ENCODE data around the gene GBP7. TPM values are rescaled to one million over a fixed set of nuclear protein-coding genes. Genes with fewer than 3 reads are reported as not detected.

The GBP7 gene
- total RNA-seq, 4 donors from 2014 or later: not detected

GRCh38 chr1:89179343-89179742 lies 3.5 kb upstream of the GBP7 start:
- H3K27me3 ChIP-seq: no peaks in the 10 kb centered on the region
- WGBS, 2 donors: 83 to 96% methylated on average over 2 of the region's 2 CpGs
- H3K4me3 ChIP-seq: no peak overlapping the region
- no peak for DNase-seq
- no peaks in the 10 kb centered on the region for H3K4me1 ChIP-seq
- no peak overlapping the region for H3K27ac ChIP-seq
- intact Hi-C loops (cut with DNase I): no loop called here
- TF ChIP-seq POLR2A (IDR thresholded peaks at IDR 0.05): no peak
- no peak for TF ChIP-seq CTCF (IDR thresholded peaks at IDR 0.05)
- peaks cover 0 to 6% (median 0%) of the 10 kb centered on the region in 3 donors for H3K9me3 ChIP-seq
- peaks cover 0 to 18% (median 4%) of the 10 kb centered on the region in 3 donors for H3K36me3 ChIP-seq

GRCh38 chr1:89176971-89177370 lies 1.2 kb upstream of the GBP7 start:
- DNase-seq: no peak
- Histone ChIP-seq H3K4me3 (no peak overlapping the region), H3K27ac (no peak overlapping the region), H3K9me3 (no peaks in the 10 kb centered on the region), H3K27me3 (no peaks in the 10 kb centered on the region), H3K36me3 (no peaks in the 10 kb centered on the region), H3K4me1 (no peaks in the 10 kb centered on the region)
- no peak for TF ChIP-seq POLR2A (IDR thresholded peaks at IDR 0.05)
- no peak for TF ChIP-seq CTCF (IDR thresholded peaks at IDR 0.05)
- 88 to 97% methylated on average over 2 of the region's 2 CpGs for WGBS, 2 donors
- intact Hi-C loops (cut with DNase I): no loop called here

GRCh38 chr1:89174491-89174890 lies 1.3 kb downstream of the GBP7 start:
- no peaks in the 10 kb centered on the region for H3K36me3 ChIP-seq
- no peak overlapping the region for H3K27ac ChIP-seq
- H3K27me3 ChIP-seq: no peaks in the 10 kb centered on the region
- WGBS, 2 donors: 93 to 95% methylated on average over 3 of the region's 3 CpGs
- H3K9me3 ChIP-seq: no peaks in the 10 kb centered on the region
- no peak overlapping the region for H3K4me3 ChIP-seq
- intact Hi-C loops (cut with DNase I): no loop called here
- H3K4me1 ChIP-seq: no peaks in the 10 kb centered on the region
- TF ChIP-seq CTCF (IDR thresholded peaks at IDR 0.05) (no peak), POLR2A (IDR thresholded peaks at IDR 0.05) (no peak)
- no peak for DNase-seq

- no peak for TF ChIP-seq POLR2A (IDR thresholded peaks at IDR 0.05)
- TF ChIP-seq CTCF (IDR thresholded peaks at IDR 0.05): no peak
- Histone ChIP-seq H3K36me3 (no peaks in the 10 kb centered on the region), H3K4me3 (no peak overlapping the region), H3K27ac (no peak overlapping the region), H3K4me1 (no peaks in the 10 kb centered on the region), H3K9me3 (no peaks in the 10 kb centered on the region), H3K27me3 (no peaks in the 10 kb centered on the region)
- intact Hi-C loops (cut with DNase I): no loop called here
- WGBS, 2 donors: 89 to 96% methylated on average over 4 of the region's 4 CpGs
- DNase-seq: no peak
Measured at GRCh38 chr1:89172468-89173143, 3.2 kb downstream of the GBP7 start.

GRCh38 chr1:89171067-89171438 lies 4.8 kb downstream of the GBP7 start:
- no peaks in the 10 kb centered on the region for H3K36me3 ChIP-seq
- no peak overlapping the region for H3K27ac ChIP-seq
- H3K9me3 ChIP-seq: no peaks in the 10 kb centered on the region
- H3K4me1 ChIP-seq: no peaks in the 10 kb centered on the region
- no peak for DNase-seq
- no peak for TF ChIP-seq CTCF (IDR thresholded peaks at IDR 0.05)
- TF ChIP-seq POLR2A (IDR thresholded peaks at IDR 0.05): no peak
- intact Hi-C loops (cut with DNase I): no loop called here
- no peak overlapping the region for H3K4me3 ChIP-seq
- no peaks in the 10 kb centered on the region for H3K27me3 ChIP-seq
